RPMI7951 (cell line): ENCODE measurements around the gene CDK5RAP2. TPM values are rescaled to one million over a fixed set of nuclear protein-coding genes. Genes with fewer than 3 reads are reported as not detected.
A peak's percentile ranks its signal among the peaks of the same experiment; 100 is the strongest.

Experiments used
- DNase-seq: peaks from one replicate; pipeline ENCODE4 v3.0.0-alpha.2; 2012; ENCODE audit warnings: low read depth
- total RNA-seq: library from RNA; depleted of rRNA; stranded (reverse); fragments of >200 nt; shearing (Covaris generic); gene quantifications from 2 replicates; pipeline ENCODE4 v1.2.3, GENCODE V29; 2014

The CDK5RAP2 gene
- total RNA-seq, 1 experiment from 2014 or later, result 42.1 TPM

DNA sequence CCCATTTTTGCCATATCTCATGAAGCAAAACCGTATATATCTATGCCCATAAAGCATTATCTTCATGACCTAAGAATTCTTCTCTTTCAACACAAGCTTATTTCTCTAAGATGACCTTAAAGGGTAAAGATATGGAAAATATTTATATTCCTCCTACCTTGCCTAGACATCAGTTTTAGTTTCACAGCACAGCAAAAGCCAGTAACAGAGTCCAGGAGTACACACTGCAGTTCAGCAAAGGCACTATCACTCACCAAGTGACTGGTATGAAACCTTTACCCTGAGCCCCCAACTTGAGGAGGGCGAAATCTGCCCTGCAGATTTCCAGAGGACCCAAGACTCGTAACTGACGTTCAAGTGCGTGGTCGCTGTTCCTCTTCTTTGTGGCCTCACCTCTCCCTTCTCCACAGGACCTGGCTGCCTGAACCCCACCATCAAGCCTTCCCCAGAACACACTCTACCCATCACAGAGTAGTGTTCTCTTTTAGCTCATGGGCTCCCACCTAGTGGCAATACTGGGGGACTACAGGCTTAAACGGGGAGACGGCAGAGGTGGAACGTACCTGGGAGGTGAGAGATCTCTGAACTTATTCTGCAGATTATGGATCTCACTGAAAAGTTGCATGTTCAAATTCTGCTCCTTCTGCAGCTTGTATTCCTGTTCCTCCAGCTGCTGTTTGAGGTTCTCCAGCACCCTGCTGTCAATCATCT is 141.0 kb downstream of the CDK5RAP2 start:
- peak; percentile 27 for DNase-seq

DNA sequence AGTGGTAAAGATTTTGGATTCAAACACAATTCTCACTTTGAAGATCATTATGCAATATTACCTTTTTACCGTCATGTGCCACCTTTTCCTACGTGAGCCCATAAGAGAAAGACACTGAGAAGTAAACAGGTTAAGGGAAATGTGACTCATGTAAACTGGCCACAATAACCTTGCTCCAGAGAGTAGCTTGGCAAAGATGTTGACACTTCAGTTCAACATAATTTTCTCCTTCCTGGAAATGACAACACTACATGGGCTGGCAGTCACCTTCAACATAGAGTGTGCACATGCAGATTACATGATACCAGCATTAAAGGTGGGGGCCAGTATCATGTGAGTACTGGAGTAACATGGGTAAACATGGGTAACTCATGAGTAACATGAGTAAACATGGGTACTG is 141.9 kb downstream of the CDK5RAP2 start:
- DNase-seq, result peak; percentile 36

DNA sequence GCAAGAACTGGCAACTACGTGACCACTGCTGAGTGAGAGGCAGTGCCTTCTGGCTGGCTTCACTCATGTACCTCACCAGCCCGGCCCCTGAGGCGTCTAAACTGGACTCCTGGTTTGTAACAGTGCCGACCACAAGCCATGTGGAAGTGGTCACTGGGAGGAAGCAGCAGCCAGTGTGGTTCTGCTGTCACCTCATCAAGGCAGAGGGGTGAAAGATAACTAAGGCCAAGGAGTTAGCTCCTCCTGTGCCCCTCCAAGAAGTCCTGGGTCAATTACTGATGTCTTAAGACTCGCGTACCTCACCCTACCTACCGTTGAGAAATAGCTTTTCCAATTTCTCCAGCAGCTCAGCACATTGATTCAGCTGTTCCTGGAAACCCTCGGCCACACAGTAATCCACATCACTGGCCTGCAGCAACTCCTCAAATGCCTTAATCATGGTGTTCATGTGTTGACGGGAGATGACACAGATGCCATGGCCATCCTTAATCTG is 142.9 kb downstream of the CDK5RAP2 start:
- DNase-seq, result peak; percentile 94

- no peak for DNase-seq
Observed at GRCh38 chr9:120436446-120436845, 143.5 kb downstream of the CDK5RAP2 start.

DNA sequence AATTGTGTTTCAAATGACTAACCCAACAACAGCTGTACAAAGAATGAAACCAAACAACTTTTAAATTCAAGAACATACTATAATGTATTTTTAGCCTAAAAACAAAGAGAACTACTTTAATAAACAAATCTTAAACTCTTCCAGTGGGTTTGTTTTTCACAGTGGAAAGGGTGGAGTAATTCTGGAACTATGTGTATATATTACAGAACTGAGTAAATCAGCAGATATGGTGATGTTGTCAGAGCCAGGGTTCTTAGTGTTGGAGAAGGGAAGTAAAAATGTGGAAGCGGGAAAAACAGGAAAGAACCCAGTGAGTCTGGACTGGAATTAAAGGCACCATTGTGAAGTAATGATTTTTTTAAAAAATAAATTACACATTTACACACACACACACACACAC is 144.9 kb downstream of the CDK5RAP2 start:
- no peak for DNase-seq

GRCh38 chr9:120434532-120434931 is 145.4 kb downstream of the CDK5RAP2 start:
- DNase-seq, result no peak

GRCh38 chr9:120433701-120434100 is 146.3 kb downstream of the CDK5RAP2 start:
- DNase-seq, result no peak

- DNase-seq, result no peak
Observed at GRCh38 chr9:120432600-120432999, 147.4 kb downstream of the CDK5RAP2 start.

GRCh38 chr9:120431268-120431667 is 148.7 kb downstream of the CDK5RAP2 start:
- DNase-seq, result no peak

DNA sequence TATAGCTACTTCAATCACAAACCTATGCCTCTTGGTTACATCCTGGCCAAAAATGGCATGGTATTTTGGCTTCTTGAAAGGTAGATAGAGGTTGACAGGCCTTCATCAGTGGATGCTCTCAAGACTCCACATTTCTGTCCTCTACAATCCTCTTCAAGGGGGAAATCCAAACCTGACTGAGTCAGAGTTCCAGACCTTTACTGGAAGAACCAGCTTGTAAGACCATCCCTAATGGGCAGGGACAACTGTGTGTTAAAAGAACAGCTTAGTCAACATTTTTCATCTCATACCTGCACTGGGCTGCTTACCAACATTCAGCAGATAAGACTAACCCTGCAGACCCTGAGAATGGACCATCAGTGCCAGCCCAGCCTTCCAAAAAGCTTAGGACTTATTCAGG is 155.7 kb downstream of the CDK5RAP2 start:
- DNase-seq, result no peak

DNA sequence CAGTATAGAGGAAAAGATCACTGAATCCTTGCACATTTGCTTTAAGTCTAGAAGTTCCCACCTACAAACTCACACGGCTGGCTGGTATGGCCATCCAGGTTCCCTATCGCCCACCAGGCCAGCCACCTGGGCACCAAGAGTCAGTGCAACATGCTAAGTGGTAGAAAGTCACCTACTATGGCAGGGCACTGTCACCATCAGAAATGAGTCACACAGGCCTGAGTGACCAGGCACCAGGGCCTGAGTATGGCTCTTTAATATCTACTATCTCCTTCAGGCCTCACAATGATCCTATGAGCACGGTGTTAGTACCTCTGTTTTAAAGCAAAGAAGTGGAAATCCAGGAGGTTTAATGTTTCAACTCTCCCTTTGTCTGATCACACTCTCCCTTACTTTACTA is 156.2 kb downstream of the CDK5RAP2 start:
- DNase-seq, result no peak

GRCh38 chr9:120421977-120422376 is 158.0 kb downstream of the CDK5RAP2 start:
- DNase-seq, result no peak

DNA sequence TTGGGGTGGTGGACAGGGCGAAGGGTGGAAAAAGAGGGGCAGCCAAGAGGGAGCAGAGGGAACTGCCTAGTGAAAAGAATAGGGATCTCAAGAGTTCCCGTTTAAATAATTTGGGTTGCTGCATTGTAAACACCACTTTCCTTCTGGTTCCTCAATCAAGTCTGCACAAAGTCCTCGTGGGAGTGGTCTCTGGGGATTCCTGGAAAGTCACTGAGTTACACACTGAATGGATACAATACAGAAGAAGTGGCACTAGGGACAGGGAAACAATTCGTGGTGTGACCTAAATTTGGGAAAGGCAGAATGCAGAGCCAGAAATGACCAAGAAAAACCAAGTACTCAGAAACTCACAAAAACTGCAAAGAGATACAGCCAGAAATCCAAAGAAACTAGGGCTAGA is 161.7 kb downstream of the CDK5RAP2 start:
- no peak for DNase-seq

DNA sequence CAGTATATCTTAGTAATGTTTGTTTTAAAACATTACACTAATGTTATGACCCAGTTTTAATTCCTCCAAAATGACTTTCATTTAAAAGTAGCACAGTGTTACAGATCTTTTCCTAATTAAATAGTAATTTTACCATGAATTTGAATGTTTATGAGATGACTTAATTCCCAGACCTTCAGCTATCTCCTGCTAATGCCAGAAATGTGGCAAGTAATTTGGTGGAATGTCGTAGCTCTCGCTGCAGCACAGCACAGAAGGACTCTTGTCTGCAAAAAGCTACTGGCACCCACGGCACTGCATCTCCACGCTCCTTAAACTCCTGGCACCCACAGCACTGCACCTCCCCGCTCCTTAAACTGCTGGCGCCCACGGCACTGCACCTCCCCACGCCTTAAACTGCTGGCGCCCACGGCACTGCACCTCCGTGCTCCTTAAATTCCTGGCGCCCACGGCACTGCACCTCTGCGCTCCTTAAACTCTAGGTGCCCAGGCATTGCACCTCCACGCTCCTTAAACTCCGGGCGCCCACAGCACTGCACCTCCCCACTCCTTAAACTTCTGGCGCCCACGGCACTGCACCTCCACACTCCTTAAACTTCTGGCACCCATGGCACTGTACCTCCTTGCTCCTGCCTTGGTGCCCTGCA is 163.1 kb downstream of the CDK5RAP2 start:
- DNase-seq, result no peak

GRCh38 chr9:120413121-120414048 is 166.6 kb downstream of the CDK5RAP2 start:
- DNase-seq, result no peak

GRCh38 chr9:120412425-120412951 is 167.5 kb downstream of the CDK5RAP2 start:
- DNase-seq, result no peak

DNA sequence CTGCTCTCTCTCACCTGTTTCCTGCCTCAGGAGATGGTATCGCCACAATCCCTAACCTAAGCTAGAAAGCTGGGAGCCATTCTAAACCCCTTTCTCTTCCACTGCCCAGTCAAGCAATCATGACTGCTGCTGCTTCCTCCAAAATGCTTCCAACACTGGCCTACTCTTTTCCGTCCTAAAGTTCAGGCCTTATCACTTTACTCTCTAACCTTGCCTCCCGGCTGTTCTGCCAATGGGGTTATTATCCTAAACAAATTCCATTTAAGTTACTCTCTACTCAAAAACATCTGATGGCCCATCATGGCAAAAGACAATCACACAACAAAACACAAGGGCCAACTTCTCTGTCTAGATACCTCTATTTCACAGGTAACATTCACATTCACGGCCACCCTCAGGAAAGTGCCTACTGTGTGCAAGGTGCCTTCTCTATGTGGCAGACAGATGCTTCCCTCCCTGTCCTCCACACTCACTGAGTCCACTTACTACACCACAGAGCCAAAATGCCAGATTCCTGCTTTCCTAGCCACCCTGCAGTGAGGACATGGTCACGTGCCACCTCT is 168.0 kb downstream of the CDK5RAP2 start:
- no peak for DNase-seq

DNA sequence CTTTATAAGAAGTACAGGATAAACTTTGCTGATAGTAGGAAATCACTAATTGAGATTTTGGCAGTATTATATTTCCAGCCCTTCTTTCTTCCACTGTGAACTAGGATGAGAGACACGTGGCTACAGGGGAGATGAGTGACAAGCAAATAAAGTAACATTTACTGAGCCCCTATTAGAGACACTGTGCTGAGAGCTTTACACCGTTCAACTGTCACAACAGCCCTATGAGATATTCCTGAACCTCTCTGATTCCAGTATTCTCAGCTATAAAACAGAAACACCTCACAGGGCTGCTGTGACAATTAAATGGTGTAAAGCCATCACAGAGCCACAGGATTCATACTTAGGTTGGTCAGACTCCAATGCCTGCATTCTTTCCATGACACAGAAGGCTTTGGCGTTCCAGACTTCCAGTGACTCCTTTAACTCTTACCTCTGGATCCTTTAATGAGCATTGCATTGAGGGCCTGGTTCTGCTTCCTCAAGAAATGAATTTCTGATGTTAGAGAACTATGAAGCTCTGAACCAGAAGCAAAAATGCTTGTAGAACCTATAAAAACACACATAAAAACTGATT is 169.0 kb downstream of the CDK5RAP2 start:
- no peak for DNase-seq

DNA sequence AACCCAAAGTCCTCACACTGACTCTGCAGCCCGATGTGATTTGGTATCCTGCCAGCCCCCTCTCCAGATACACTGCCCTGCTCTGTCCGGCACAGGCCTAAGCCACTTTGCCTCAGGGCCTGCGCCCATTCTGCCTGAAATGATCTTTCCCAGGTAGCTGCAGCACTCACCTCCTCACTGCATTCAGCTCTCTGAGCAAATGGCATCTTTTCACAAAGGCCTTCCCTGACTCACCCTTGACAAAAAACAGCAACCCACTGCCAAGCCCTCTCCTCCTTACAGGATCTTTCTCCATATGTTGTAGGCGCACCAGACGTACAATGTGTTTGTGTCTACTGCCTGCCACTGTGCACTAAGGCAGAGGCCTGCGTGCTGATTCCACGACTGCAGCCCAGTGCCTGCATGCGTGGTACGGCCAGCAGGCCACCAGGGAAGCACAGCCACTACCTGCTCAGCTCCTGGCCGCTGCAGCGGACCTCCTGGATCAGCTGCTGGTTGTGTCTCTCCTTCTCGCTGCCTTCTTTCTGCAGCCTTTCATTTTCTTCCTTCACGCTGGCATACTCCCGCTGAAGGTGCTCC is 171.2 kb downstream of the CDK5RAP2 start:
- no peak for DNase-seq

GRCh38 chr9:120405860-120406259 is 174.1 kb downstream of the CDK5RAP2 start:
- no peak for DNase-seq

DNA sequence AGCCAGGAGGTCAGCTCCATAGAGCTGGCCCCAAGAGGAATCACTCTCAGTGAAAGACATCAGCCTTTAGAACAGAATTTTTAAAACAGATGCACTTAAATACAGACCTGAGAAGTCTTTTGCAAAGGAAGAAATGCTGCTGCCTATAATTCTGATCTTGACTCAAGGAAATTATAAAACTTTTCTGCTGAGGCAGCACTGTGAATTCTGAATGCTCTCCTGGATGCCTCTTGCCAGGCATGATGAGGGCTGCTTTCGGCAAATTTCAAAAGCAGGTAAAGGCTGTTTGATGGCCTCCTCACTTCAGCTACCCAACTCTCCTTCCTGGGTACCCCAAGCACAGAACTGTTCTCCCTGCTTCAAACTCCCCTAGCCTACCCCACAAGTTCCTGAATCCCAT is 174.8 kb downstream of the CDK5RAP2 start:
- DNase-seq, result no peak
